ENCODE measurements around the gene RIGI. TPM values are rescaled to one million over a fixed set of nuclear protein-coding genes. Genes with fewer than 3 reads are reported as not detected.
"Not testable (repeated sequence)": the region's sequence is repeated elsewhere in the genome, so short reads cannot be mapped to it uniquely, and the experiment has no call there.

RIGI gene
- total RNA-seq: 3.1 TPM
- long read RNA-seq, full-length matches to known transcripts: 7 of 9 reads
- long read RNA-seq, partial matches to known transcripts: 0 of 9 reads
- long read RNA-seq, other reads (novel, unspliced or antisense): 2 of 9 reads

GRCh38 chr9:32526041-32526706 lies at the start of gene RIGI:
Gene RIGI (minus strand): TSS chr9:32526196. CDS start chr9:32526166, 30 bp downstream.
- ATAC-seq (ENCODE audit: poor library complexity) (peak; percentile 96), DNase-seq (peak; percentile 97)
- intact Hi-C loops (cut with DNase I): loop anchor here (2.0 to 10.0 kb wide), 2 partner anchors 49 to 143 kb away; partner anchors contain the start of gene NDUFB6

GRCh38 chr9:32574858-32575257 lies 48.9 kb upstream of the RIGI start:
- intact Hi-C loops (cut with DNase I): loop anchor here (10.0 kb wide), 1 partner anchor 50 kb away; the partner anchor contains the start of gene RIGI
- ATAC-seq (ENCODE audit: poor library complexity) (no peak), DNase-seq (no peak)

- DNase-seq (no peak), ATAC-seq (ENCODE audit: poor library complexity) (no peak)
- intact Hi-C loops (cut with DNase I): loop anchor here (10.0 kb wide), 1 partner anchor 49 kb away; the partner anchor contains the start of gene RIGI
Measured at GRCh38 chr9:32573821-32574220, 47.8 kb upstream of the RIGI start.

- intact Hi-C loops (cut with DNase I): loop anchor here (10.0 kb wide), 1 partner anchor 48 kb away; the partner anchor contains the start of gene RIGI
- ATAC-seq (ENCODE audit: poor library complexity) (peak; percentile 99), DNase-seq (peak; percentile 97)
Measured at GRCh38 chr9:32572900-32573523, 47.0 kb upstream of the RIGI start, which contains the start of gene NDUFB6. Gene NDUFB6 (minus strand): TSS chr9:32573159. CDS start chr9:32573060, 99 bp downstream.

GRCh38 chr9:32571969-32572899 lies 46.2 kb upstream of the RIGI start:
- peak; percentile 91 for ATAC-seq (ENCODE audit: poor library complexity)
- intact Hi-C loops (cut with DNase I): loop anchor here (10.0 kb wide), 1 partner anchor 47 kb away; the partner anchor contains the start of gene RIGI
- DNase-seq: peak; percentile 64

- DNase-seq (no peak), ATAC-seq (ENCODE audit: poor library complexity) (no peak)
- intact Hi-C loops (cut with DNase I): loop anchor here (10.0 kb wide), 1 partner anchor 45 kb away; the partner anchor contains the start of gene RIGI
Measured at GRCh38 chr9:32570262-32570661, 44.3 kb upstream of the RIGI start.

- ATAC-seq (ENCODE audit: poor library complexity): no peak
- intact Hi-C loops (cut with DNase I): no loop called here
- no peak for DNase-seq
Measured at GRCh38 chr9:32566770-32567169, 40.8 kb upstream of the RIGI start.

- DNase-seq: no peak
- ATAC-seq (ENCODE audit: poor library complexity): no peak
- intact Hi-C loops (cut with DNase I): no loop called here
Measured at GRCh38 chr9:32565967-32566366, 40.0 kb upstream of the RIGI start.

- DNase-seq (no peak), ATAC-seq (ENCODE audit: poor library complexity) (no peak)
- intact Hi-C loops (cut with DNase I): no loop called here
Measured at GRCh38 chr9:32558408-32558934, 32.5 kb upstream of the RIGI start.

- intact Hi-C loops (cut with DNase I): no loop called here
- DNase-seq (no peak), ATAC-seq (ENCODE audit: poor library complexity) (no peak)
Measured at GRCh38 chr9:32554591-32554990, 28.6 kb upstream of the RIGI start.

- ATAC-seq (ENCODE audit: poor library complexity): no peak
- intact Hi-C loops (cut with DNase I): no loop called here
- DNase-seq: no peak
Measured at GRCh38 chr9:32554107-32554506, 28.1 kb upstream of the RIGI start.

- intact Hi-C loops (cut with DNase I): no loop called here
- ATAC-seq (ENCODE audit: poor library complexity) (peak; percentile 97), DNase-seq (peak; percentile 95)
Measured at GRCh38 chr9:32552172-32552872, 26.3 kb upstream of the RIGI start, which contains the start of the genes SMIM27 and TOPORS. Gene SMIM27 (plus strand): TSS chr9:32552327. CDS start chr9:32552435, 108 bp downstream. Gene TOPORS (minus strand): TSS chr9:32552586. CDS start chr9:32552436, 150 bp downstream.

- no peak for DNase-seq
- ATAC-seq (ENCODE audit: poor library complexity): peak; percentile 40
- intact Hi-C loops (cut with DNase I): no loop called here
Measured at GRCh38 chr9:32551276-32552051, 25.5 kb upstream of the RIGI start.

- DNase-seq: peak; percentile 94
- peak; percentile 92 for ATAC-seq (ENCODE audit: poor library complexity)
- intact Hi-C loops (cut with DNase I): no loop called here
Measured at GRCh38 chr9:32550562-32551275, 24.7 kb upstream of the RIGI start.

- intact Hi-C loops (cut with DNase I): no loop called here
- ATAC-seq (ENCODE audit: poor library complexity): no peak
- no peak for DNase-seq
Measured at GRCh38 chr9:32550150-32550561, 24.2 kb upstream of the RIGI start.

GRCh38 chr9:32548213-32548612 lies 22.2 kb upstream of the RIGI start:
- intact Hi-C loops (cut with DNase I); ATAC-seq (ENCODE audit: poor library complexity); DNase-seq: not testable (repeated sequence)

All from Right ventricle myocardium superior (tissue), 1 donor.